GM18873 (cell line): Measurements from ENCODE around the gene KCNS3.

Experiments used
- ATAC-seq: cut with Tn5 transposase; IDR thresholded peaks from one replicate; pipeline ENCODE4 v1.9.1; 2021; ENCODE audit warnings: mild to moderate bottlenecking, moderate library complexity, moderate number of reproducible peaks; ENCODE audit not compliant: unreplicated experiment, low FRiP score

The KCNS3 gene

GRCh38 chr2:17981936-17982335, 103.5 kb downstream of the KCNS3 start:
- no peak for ATAC-seq
